KMS-11 (cell line): Measurements from ENCODE around the gene DNMT3A.

Experiments
- H2AFZ ChIP-seq: fragments of 200-600 bp; sonication (generic); 2 replicates; pipeline ENCODE4 v1.6.1; 2016; ENCODE audit warnings: antibody characterized with exemption, mixed run types, low read depth
- H3K27ac ChIP-seq: fragments of 200-600 bp; sonication (generic); 2 replicates; pipeline ENCODE4 v1.6.1; 2016; ENCODE audit warnings: mild to moderate bottlenecking, mixed run types
- H3K27me3 ChIP-seq: fragments of 200-600 bp; sonication (generic); 2 replicates; pipeline ENCODE4 v1.6.1; 2017; ENCODE audit warnings: mild to moderate bottlenecking, low read depth, mixed run types, moderate library complexity; ENCODE audit not compliant: insufficient read depth
- H3K36me3 ChIP-seq: fragments of 200-600 bp; sonication (generic); 2 replicates; pipeline ENCODE4 v1.6.1; 2017; ENCODE audit warnings: mild to moderate bottlenecking, mixed run types; ENCODE audit not compliant: insufficient read depth
- H3K4me1 ChIP-seq: fragments of 200-600 bp; sonication (generic); 2 replicates; pipeline ENCODE4 v1.6.1; 2016; ENCODE audit warnings: mild to moderate bottlenecking, low read depth, mixed run types; ENCODE audit not compliant: poor library complexity, severe bottlenecking
- H3K4me2 ChIP-seq: fragments of 200-600 bp; sonication (generic); 2 replicates; pipeline ENCODE4 v1.7.0; 2016; ENCODE audit warnings: mild to moderate bottlenecking, mixed run types
- H3K4me3 ChIP-seq: fragments of 200-600 bp; sonication (generic); IDR thresholded peaks from 2 replicates; pipeline ENCODE4 v1.6.1; 2017; ENCODE audit warnings: low read depth, low read length, mixed read lengths; ENCODE audit not compliant: insufficient read depth
- H3K79me2 ChIP-seq: fragments of 200-600 bp; sonication (generic); 2 replicates; pipeline ENCODE4 v1.6.1; 2016; ENCODE audit warnings: low read depth, mixed run types; ENCODE audit not compliant: insufficient read depth
- H3K9ac ChIP-seq: fragments of 200-600 bp; sonication (generic); 2 replicates; pipeline ENCODE4 v1.6.1; 2016; ENCODE audit warnings: mild to moderate bottlenecking, mixed run types
- H4K20me1 ChIP-seq: fragments of 200-600 bp; sonication (generic); 2 replicates; pipeline ENCODE4 v1.6.1; 2016; ENCODE audit warnings: mild to moderate bottlenecking, mixed run types; ENCODE audit not compliant: insufficient read depth
- CTCF ChIP-seq: fragments of 200-600 bp; sonication (generic); conservative IDR thresholded peaks from 2 replicates; pipeline ENCODE4 v1.6.1; 2017; ENCODE audit warnings: low read depth, mild to moderate bottlenecking, antibody characterized with exemption, low read length, moderate library complexity, mixed read lengths

Gene DNMT3A

GRCh38 chr2:25367296-25367695 is 25.6 kb upstream of the DNMT3A start:
- Histone ChIP-seq H3K27me3 (no peaks in the 10 kb centered on the region), H3K36me3 (no peaks in the 10 kb centered on the region), H3K9ac (no peak overlapping the region), H3K79me2 (no peaks in the 10 kb centered on the region), H3K4me2 (no peak overlapping the region), H2AFZ (no peak overlapping the region), H3K4me1 (peaks cover 4% of the 10 kb centered on the region), H4K20me1 (no peaks in the 10 kb centered on the region), H3K27ac (no peak overlapping the region), H3K4me3 (no peak overlapping the region)
- no peak for TF ChIP-seq CTCF

GRCh38 chr2:25366629-25367028 is 24.9 kb upstream of the DNMT3A start:
- Histone ChIP-seq H3K27me3 (no peaks in the 10 kb centered on the region), H3K36me3 (no peaks in the 10 kb centered on the region)

GRCh38 chr2:25365241-25365640 is 23.5 kb upstream of the DNMT3A start:
- Histone ChIP-seq H3K4me1 (peaks cover 9% of the 10 kb centered on the region), H3K36me3 (no peaks in the 10 kb centered on the region), H3K4me3 (no peak overlapping the region), H2AFZ (no peak overlapping the region), H3K27me3 (no peaks in the 10 kb centered on the region), H4K20me1 (no peaks in the 10 kb centered on the region), H3K4me2 (no peak overlapping the region), H3K79me2 (no peaks in the 10 kb centered on the region), H3K9ac (no peak overlapping the region), H3K27ac (no peak overlapping the region)
- no peak for TF ChIP-seq CTCF

More at GRCh38 chr2:25366629-25367028, 24.9 kb upstream of the DNMT3A start:
- no peaks in the 10 kb centered on the region for H4K20me1 ChIP-seq
- H3K4me1 ChIP-seq, result peaks cover 7% of the 10 kb centered on the region
- no peak overlapping the region for H3K4me3 ChIP-seq
- no peak overlapping the region for H3K9ac ChIP-seq
- H3K79me2 ChIP-seq, result no peaks in the 10 kb centered on the region
- no peak overlapping the region for H3K27ac ChIP-seq
- H2AFZ ChIP-seq, result no peak overlapping the region
- no peak for TF ChIP-seq CTCF
- no peak overlapping the region for H3K4me2 ChIP-seq

- no peaks in the 10 kb centered on the region for H3K79me2 ChIP-seq
- H3K4me1 ChIP-seq, result peaks cover 9% of the 10 kb centered on the region
- no peak overlapping the region for H3K4me2 ChIP-seq
- H3K36me3 ChIP-seq, result no peaks in the 10 kb centered on the region
- H3K27me3 ChIP-seq, result no peaks in the 10 kb centered on the region
- no peak overlapping the region for H3K4me3 ChIP-seq
- no peak for TF ChIP-seq CTCF
- no peak overlapping the region for H3K27ac ChIP-seq
- H3K9ac ChIP-seq, result no peak overlapping the region
- no peaks in the 10 kb centered on the region for H4K20me1 ChIP-seq
- no peak overlapping the region for H2AFZ ChIP-seq
Measured at GRCh38 chr2:25363733-25364132, 22.0 kb upstream of the DNMT3A start.
